Neuronal stem cell (in vitro differentiated cells): ENCODE measurements around the gene THAP4.

Experiments
- DNase-seq: peaks from one replicate; pipeline ENCODE4 v3.0.0-alpha.2; 2013; ENCODE audit warnings: low spot score
- H2AFZ ChIP-seq: one replicate; pipeline ENCODE4 v1.6.1; 2013; ENCODE audit warnings: mild to moderate bottlenecking, low read length, inconsistent platforms
- H2AK5ac ChIP-seq: 2 replicates; pipeline ENCODE4 v1.6.1; 2013; ENCODE audit warnings: low read depth, mild to moderate bottlenecking, inconsistent platforms, low read length, moderate library complexity, mixed read lengths
- H2BK120ac ChIP-seq: 2 replicates; pipeline ENCODE4 v1.6.1; 2013; ENCODE audit warnings: low read depth, mild to moderate bottlenecking, inconsistent platforms, low read length, moderate library complexity, mixed read lengths
- H2BK12ac ChIP-seq: one replicate; pipeline ENCODE4 v1.6.1; 2013; ENCODE audit warnings: low read length, inconsistent platforms
- H2BK15ac ChIP-seq: 2 replicates; pipeline ENCODE4 v1.6.1; 2013; ENCODE audit warnings: mild to moderate bottlenecking, low read length, inconsistent platforms, mixed read lengths
- H2BK5ac ChIP-seq: one replicate; pipeline ENCODE4 v1.6.1; 2013; ENCODE audit warnings: inconsistent platforms, mild to moderate bottlenecking, low read length, moderate library complexity
- H3K14ac ChIP-seq: one replicate; pipeline ENCODE4 v1.6.1; 2013; ENCODE audit warnings: low read length, inconsistent platforms
- H3K18ac ChIP-seq: 2 replicates; pipeline ENCODE4 v1.6.1; 2013; ENCODE audit warnings: low read length, inconsistent platforms
- H3K23ac ChIP-seq: 2 replicates; pipeline ENCODE4 v1.6.1; 2013; ENCODE audit warnings: low read depth, mild to moderate bottlenecking, mixed read lengths, low read length, inconsistent platforms; ENCODE audit not compliant: poor library complexity
- H3K27ac ChIP-seq: replicated peaks from 3 replicates; pipeline ENCODE4 v1.5.1; 2013; ENCODE audit warnings: low read length, inconsistent platforms
- H3K27me3 ChIP-seq, 3 experiments: 2 replicates each; pipeline ENCODE4 v1.6.1; 2013; ENCODE audit warnings: low read length in 3 of 3, mild to moderate bottlenecking in 2 of 3, inconsistent platforms in 1 of 3, low read depth in 1 of 3, mixed read lengths in 1 of 3, moderate library complexity in 1 of 3; ENCODE audit not compliant: control insufficient read depth in 3 of 3, insufficient read depth in 3 of 3
- H3K36me3 ChIP-seq, 2 donors: replicated peaks in 1 of 2; 2 replicates each; pipeline ENCODE4 v1.6.1; 2013; ENCODE audit warnings: low read length in 2 of 2; ENCODE audit not compliant: control insufficient read depth in 2 of 2, insufficient read depth in 2 of 2
- H3K4ac ChIP-seq: 2 replicates; pipeline ENCODE4 v1.6.1; 2013; ENCODE audit warnings: inconsistent platforms, mild to moderate bottlenecking, low read length, moderate library complexity
- H3K4me1 ChIP-seq, 2 donors: 1 replicate in 1 of 2; 2 replicates in 1 of 2; pipeline ENCODE4 v1.6.1; 2013; ENCODE audit warnings: low read length in 2 of 2, low read depth in 1 of 2; ENCODE audit not compliant: control insufficient read depth in 2 of 2, insufficient read depth in 1 of 2
- H3K4me2 ChIP-seq: one replicate; pipeline ENCODE4 v1.6.1; 2013; ENCODE audit warnings: mild to moderate bottlenecking, low read length, inconsistent platforms; ENCODE audit not compliant: insufficient read depth, poor library complexity, severe bottlenecking
- H3K4me3 ChIP-seq, 2 donors: 2 replicates each; pipeline ENCODE4 v1.5.1; 2013; ENCODE audit warnings: low read length in 2 of 2, mild to moderate bottlenecking in 2 of 2, inconsistent platforms in 1 of 2, moderate library complexity in 1 of 2
- H3K79me1 ChIP-seq: one replicate; pipeline ENCODE4 v1.6.1; 2013; ENCODE audit warnings: low read depth, mild to moderate bottlenecking, inconsistent platforms, low read length, moderate library complexity
- H3K9ac ChIP-seq: one replicate; pipeline ENCODE4 v1.6.1; 2013; ENCODE audit warnings: mild to moderate bottlenecking, low read depth, low read length, inconsistent platforms; ENCODE audit not compliant: poor library complexity
- H3K9me3 ChIP-seq, 2 donors: replicated peaks in 1 of 2; 2 replicates each; pipeline versions ENCODE3 to v1.6.1; 2013; ENCODE audit warnings: low read length in 2 of 2, mild to moderate bottlenecking in 2 of 2, inconsistent platforms in 1 of 2, low read depth in 1 of 2, mixed read lengths in 1 of 2, moderate library complexity in 1 of 2; ENCODE audit not compliant: control insufficient read depth in 2 of 2, insufficient read depth in 1 of 2
- H4K8ac ChIP-seq: one replicate; pipeline ENCODE4 v1.6.1; 2013; ENCODE audit warnings: low read depth, mild to moderate bottlenecking, inconsistent platforms, low read length, moderate library complexity
- H4K91ac ChIP-seq: one replicate; pipeline ENCODE4 v1.6.1; 2013; ENCODE audit warnings: low read length, low read depth, mild to moderate bottlenecking, inconsistent platforms; ENCODE audit not compliant: poor library complexity
- WGBS, 2 donors: extraction: QIAGEN DNeasy Blood & Tissue Kit; methylation state at CpG; one replicate each; pipeline ENCODE4 v1.1.7; 2013; ENCODE audit warnings: missing lambda C conversion rate in 2 of 2, mixed read lengths in 1 of 2; ENCODE audit not compliant: insufficient read length in 2 of 2, insufficient replicate concordance in 1 of 2; ENCODE audit errors: extremely low coverage in 2 of 2; 5-methylcytosine and 5-hydroxymethylcytosine counted together

THAP4 gene

DNA sequence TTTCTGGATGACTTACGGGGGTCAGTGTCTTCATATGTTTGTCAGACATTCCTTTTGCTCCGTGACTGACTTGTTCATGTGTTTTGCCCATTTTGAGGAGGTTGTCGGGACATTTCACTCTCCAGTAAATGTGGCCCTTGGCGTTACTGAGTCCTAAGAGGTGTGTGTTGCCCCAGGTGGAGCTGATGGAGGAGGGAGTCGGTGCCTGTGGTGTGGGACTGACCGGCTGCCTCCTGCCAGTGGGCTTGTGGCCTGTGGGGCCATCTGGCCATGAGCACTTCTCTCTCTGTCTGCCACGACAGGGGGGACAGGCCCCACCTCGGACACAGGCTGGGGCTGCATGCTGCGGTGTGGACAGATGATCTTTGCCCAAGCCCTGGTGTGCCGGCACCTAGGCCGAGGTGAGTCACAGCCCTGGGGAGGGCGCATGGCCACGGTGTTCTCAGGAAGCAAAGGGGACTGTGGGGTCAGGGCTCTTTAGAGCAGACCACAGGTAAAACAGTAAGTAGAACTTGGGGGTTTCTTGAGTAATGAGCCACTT lies 16.3 kb upstream of the THAP4 start:
- no peak overlapping the region for H2BK5ac ChIP-seq

DNA sequence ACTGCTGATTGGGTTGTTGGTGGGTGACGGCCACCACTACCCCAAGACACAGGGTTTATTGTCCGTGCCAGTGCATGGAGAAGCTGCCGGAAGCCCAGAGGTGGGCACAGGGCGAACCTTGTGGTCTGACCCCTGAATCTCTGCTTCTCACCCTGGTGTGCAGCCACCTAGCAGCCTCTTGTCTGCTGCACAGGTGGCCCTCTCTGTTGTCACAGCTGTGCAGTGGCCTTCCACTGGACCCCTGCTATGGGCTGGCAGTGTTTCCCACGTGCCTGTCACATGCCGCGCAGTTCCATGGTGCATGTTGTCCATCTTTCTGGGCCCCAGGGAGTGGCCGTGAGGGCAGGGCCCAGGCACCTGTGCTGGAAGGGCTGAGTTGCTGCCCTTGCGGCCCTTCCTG lies 15.8 kb upstream of the THAP4 start:
- Histone ChIP-seq H2BK12ac (no peak overlapping the region), H3K4me3 (no peak overlapping the region)

More for the DNA sequence above, 16.3 kb upstream of the THAP4 start:
- H3K23ac ChIP-seq: peak overlapping the region; percentile 16
- no CpG with 5 or more reads among the region's 13 CpGs for WGBS, 2 donors
- no peak overlapping the region for H3K18ac ChIP-seq
- no peak overlapping the region for H2BK15ac ChIP-seq
- no peak overlapping the region for H3K9ac ChIP-seq
- no peak overlapping the region for H2BK120ac ChIP-seq
- no peak overlapping the region for H3K4ac ChIP-seq
- H3K27ac ChIP-seq: no peak overlapping the region
- no peak overlapping the region for H2AK5ac ChIP-seq
- DNase-seq: no peak
- H3K4me1 ChIP-seq: no peaks in the 10 kb centered on the region
- peaks cover 39 to 75% of the 10 kb centered on the region in 2 donors for H3K36me3 ChIP-seq
- H3K79me1 ChIP-seq: peaks cover 19% of the 10 kb centered on the region
- H4K91ac ChIP-seq: no peak overlapping the region
- no peak overlapping the region for H3K4me2 ChIP-seq
- H4K8ac ChIP-seq: no peak overlapping the region
- H3K27me3 ChIP-seq: no peaks in the 10 kb centered on the region
- H3K9me3 ChIP-seq: no peaks in the 10 kb centered on the region
- H3K14ac ChIP-seq: no peak overlapping the region
- peak overlapping the region in 1 of 2 donors; percentile 13 for H3K4me3 ChIP-seq
- no peak overlapping the region for H2AFZ ChIP-seq
- no peak overlapping the region for H2BK12ac ChIP-seq

DNA sequence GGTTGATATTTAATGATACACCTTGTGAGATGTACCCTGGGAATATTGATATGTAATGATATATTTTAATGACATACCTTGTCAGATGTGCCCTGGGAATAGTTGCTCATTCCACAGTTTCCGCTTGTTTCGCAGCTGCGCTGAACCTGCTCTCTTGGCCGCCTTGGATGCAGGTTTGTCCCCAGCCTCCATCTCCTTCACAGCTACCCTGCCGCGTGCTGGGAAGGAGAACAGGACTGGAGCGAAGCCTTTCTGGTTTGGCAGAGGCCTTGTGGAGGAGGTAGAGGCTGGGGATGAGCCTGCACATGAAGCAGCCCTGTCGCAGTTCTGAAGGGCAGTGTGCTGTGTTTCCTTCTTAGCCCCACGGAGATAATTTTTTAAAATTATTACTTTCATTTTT lies 15.2 kb upstream of the THAP4 start:
- H3K14ac ChIP-seq: no peak overlapping the region
- no peak overlapping the region for H4K8ac ChIP-seq
- no peak overlapping the region for H3K18ac ChIP-seq
- H3K4me3 ChIP-seq: no peak overlapping the region
- no peak overlapping the region for H4K91ac ChIP-seq
- no peaks in the 10 kb centered on the region for H3K9me3 ChIP-seq
- H3K23ac ChIP-seq: no peak overlapping the region
- no peaks in the 10 kb centered on the region for H3K4me1 ChIP-seq
- H3K27me3 ChIP-seq: no peaks in the 10 kb centered on the region
- H3K4me2 ChIP-seq: no peak overlapping the region
- no peak overlapping the region for H2BK12ac ChIP-seq
- no peak overlapping the region for H2BK120ac ChIP-seq
- no CpG with 5 or more reads among the region's 9 CpGs for WGBS, 2 donors
- no peak overlapping the region for H2BK5ac ChIP-seq
- H3K27ac ChIP-seq: no peak overlapping the region
- no peak overlapping the region for H2AFZ ChIP-seq
- H2BK15ac ChIP-seq: no peak overlapping the region
- H2AK5ac ChIP-seq: no peak overlapping the region
- no peak overlapping the region for H3K4ac ChIP-seq
- H3K36me3 ChIP-seq: peaks cover 36 to 65% of the 10 kb centered on the region in 2 donors
- DNase-seq: no peak
- no peak overlapping the region for H3K9ac ChIP-seq
- H3K79me1 ChIP-seq: peaks cover 20% of the 10 kb centered on the region

More for the DNA sequence above, 15.8 kb upstream of the THAP4 start:
- Histone ChIP-seq H3K9me3 (no peaks in the 10 kb centered on the region), H2AFZ (no peak overlapping the region), H2BK15ac (no peak overlapping the region), H3K23ac (peak overlapping the region; percentile 31), H3K9ac (no peak overlapping the region), H3K4ac (no peak overlapping the region), H4K8ac (no peak overlapping the region), H2BK5ac (no peak overlapping the region), H3K27ac (no peak overlapping the region), H2AK5ac (no peak overlapping the region), H3K14ac (no peak overlapping the region), H3K18ac (peak overlapping the region; percentile 17), H3K79me1 (peaks cover 20% of the 10 kb centered on the region), H3K4me2 (no peak overlapping the region), H3K36me3 (peaks cover 36 to 70% of the 10 kb centered on the region in 2 donors), H4K91ac (no peak overlapping the region), H3K27me3 (no peaks in the 10 kb centered on the region), H2BK120ac (no peak overlapping the region), H3K4me1 (no peaks in the 10 kb centered on the region)
- no peak for DNase-seq
- no CpG with 5 or more reads among the region's 9 CpGs for WGBS, 2 donors

DNA sequence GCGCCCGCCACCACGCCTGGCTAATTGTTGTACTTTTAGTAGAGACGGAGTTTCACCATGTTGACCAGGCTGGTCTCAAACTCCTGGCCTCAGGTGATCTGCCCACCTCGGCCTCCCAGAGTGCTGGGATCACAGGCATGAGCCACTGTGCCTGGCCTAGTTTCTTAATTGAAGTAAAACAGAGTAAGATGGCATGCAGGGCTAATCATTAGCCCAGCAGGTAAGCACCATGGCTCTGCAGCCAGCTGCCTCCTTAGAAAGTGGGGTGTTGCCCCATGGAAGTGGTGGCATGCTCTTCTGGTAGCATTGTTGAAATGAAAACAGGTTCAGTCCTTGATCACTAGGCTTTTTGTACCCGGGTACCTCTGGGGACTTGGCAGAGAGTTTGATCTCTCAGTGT lies 13.0 kb upstream of the THAP4 start:
- no peak overlapping the region for H4K8ac ChIP-seq
- no peaks in the 10 kb centered on the region for H3K27me3 ChIP-seq
- H2AK5ac ChIP-seq: no peak overlapping the region
- H3K27ac ChIP-seq: no peak overlapping the region
- H3K23ac ChIP-seq: no peak overlapping the region
- H2AFZ ChIP-seq: no peak overlapping the region
- H3K9ac ChIP-seq: no peak overlapping the region
- peaks cover 19% of the 10 kb centered on the region for H3K79me1 ChIP-seq
- no peak overlapping the region for H2BK15ac ChIP-seq
- H3K4ac ChIP-seq: no peak overlapping the region
- H4K91ac ChIP-seq: no peak overlapping the region
- no peaks in the 10 kb centered on the region for H3K4me1 ChIP-seq
- H3K4me3 ChIP-seq: no peak overlapping the region
- no peak for DNase-seq
- H3K14ac ChIP-seq: no peak overlapping the region
- H3K4me2 ChIP-seq: no peak overlapping the region
- no peak overlapping the region for H3K18ac ChIP-seq
- H3K36me3 ChIP-seq: peaks cover 25 to 61% of the 10 kb centered on the region in 2 donors
- H2BK12ac ChIP-seq: no peak overlapping the region
- no CpG with 5 or more reads among the region's 6 CpGs for WGBS, 2 donors
- H2BK120ac ChIP-seq: no peak overlapping the region
- no peaks in the 10 kb centered on the region for H3K9me3 ChIP-seq
- H2BK5ac ChIP-seq: no peak overlapping the region
